Stimulated activated CD8-positive, alpha-beta memory T cell treated with anti-CD3 and anti-CD28 coated beads, Interleukin-4, amount 100 ng/mL, for 4 hours (primary cell): ENCODE data around the gene CCDC47.
A peak's percentile ranks its signal among the peaks of the same experiment; 100 is the strongest.
"Not testable (repeated sequence)": the region's sequence is repeated elsewhere in the genome, so short reads cannot be mapped to it uniquely, and the experiment has no call there.

ENCODE experiments used
- DNase-seq, 2 donors: peaks; one replicate each; pipeline ENCODE4 v3.0.0-alpha.2; 2020; ENCODE audit warnings: low read depth in 2 of 2, low spot score in 1 of 2

CCDC47 gene

GRCh38 chr17:63740464-63741142 is 32.8 kb downstream of the CCDC47 start:
- DNase-seq = no peak

- DNase-seq = no peak
Measured at GRCh38 chr17:63735691-63736090, 37.7 kb downstream of the CCDC47 start.

GRCh38 chr17:63722403-63722802 is 51.0 kb downstream of the CCDC47 start:
- no peak for DNase-seq

- not testable (repeated sequence) for DNase-seq
Measured at GRCh38 chr17:63720194-63720593, 53.2 kb downstream of the CCDC47 start.

GRCh38 chr17:63718988-63719387 is 54.4 kb downstream of the CCDC47 start:
- no peak for DNase-seq

GRCh38 chr17:63716426-63716825 is 57.0 kb downstream of the CCDC47 start:
- no peak for DNase-seq

- no peak for DNase-seq
Measured at GRCh38 chr17:63714550-63715277, 58.7 kb downstream of the CCDC47 start.

GRCh38 chr17:63709110-63709509 is 64.3 kb downstream of the CCDC47 start:
- no peak for DNase-seq

GRCh38 chr17:63707151-63707550 is 66.2 kb downstream of the CCDC47 start:
- DNase-seq = no peak

- DNase-seq = no peak
Measured at GRCh38 chr17:63706336-63707082, 66.9 kb downstream of the CCDC47 start.

GRCh38 chr17:63705657-63706056 is 67.7 kb downstream of the CCDC47 start:
- no peak for DNase-seq

GRCh38 chr17:63704836-63705235 is 68.6 kb downstream of the CCDC47 start:
- DNase-seq = no peak

GRCh38 chr17:63704259-63704576 is 69.2 kb downstream of the CCDC47 start:
- DNase-seq = no peak

- DNase-seq = no peak
Measured at GRCh38 chr17:63703556-63704258, 69.7 kb downstream of the CCDC47 start.

GRCh38 chr17:63703029-63703428 is 70.4 kb downstream of the CCDC47 start:
- no peak for DNase-seq

GRCh38 chr17:63702721-63703015 is 70.7 kb downstream of the CCDC47 start:
- no peak for DNase-seq

GRCh38 chr17:63701868-63702720 is 71.3 kb downstream of the CCDC47 start:
- peak in 1 of 2 donors; percentile 60 for DNase-seq

- no peak for DNase-seq
Measured at GRCh38 chr17:63701456-63701820, 72.0 kb downstream of the CCDC47 start.

- peak in 1 of 2 donors; percentile 22 for DNase-seq
Measured at GRCh38 chr17:63700528-63701455, 72.6 kb downstream of the CCDC47 start.
